NCI-H2196 treated with DMSO at 0.1 percent for 48 hours (cell line): ENCODE results near the gene KCNQ4.

Source experiments
- DNase-seq: peaks from one replicate; lab custom pipeline; 2025; ENCODE audit not compliant: unreplicated experiment; lab: John Stamatoyannopoulos, UW

KCNQ4 gene

GRCh38 chr1:40794974-40795715 is 11.6 kb downstream of the KCNQ4 start:
- DNase-seq, result no peak

DNA sequence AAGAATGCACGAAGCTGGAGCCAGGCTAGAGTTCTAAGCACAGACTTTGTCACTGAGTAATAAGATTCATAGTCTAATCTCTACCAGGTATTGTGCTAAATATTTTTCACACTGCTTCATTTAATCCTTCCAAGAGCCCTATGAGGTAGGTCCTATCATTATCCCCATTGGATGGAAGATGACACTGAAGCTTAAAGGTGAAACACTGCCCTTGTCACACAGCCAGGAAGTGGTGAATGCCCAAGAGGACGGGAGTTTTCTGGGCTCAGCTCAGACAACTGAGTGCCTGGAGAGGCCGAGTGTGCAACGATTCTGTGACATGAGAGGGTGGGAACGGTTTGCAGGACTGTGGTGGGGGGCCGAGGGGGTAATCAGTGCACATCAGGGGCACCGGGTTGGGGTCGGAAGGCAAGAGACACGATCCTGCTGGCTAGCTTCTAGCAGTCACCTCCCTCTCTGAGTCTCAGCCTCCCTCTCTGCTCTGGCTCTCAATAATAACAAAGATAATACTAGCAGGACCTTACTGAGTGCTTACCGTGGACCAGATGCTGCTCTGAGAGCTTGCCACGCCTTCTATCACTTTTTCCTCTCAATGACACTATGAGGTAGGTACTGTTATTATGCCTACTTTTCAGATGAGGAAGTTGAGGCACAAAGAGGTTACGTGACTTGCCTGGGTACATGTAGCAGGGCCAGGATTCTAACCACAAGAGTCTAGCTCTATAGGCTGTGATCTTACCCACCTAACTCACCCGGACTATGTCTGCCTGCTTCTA is 12.4 kb downstream of the KCNQ4 start:
- DNase-seq, result no peak

GRCh38 chr1:40796939-40797667 is 13.5 kb downstream of the KCNQ4 start:
- DNase-seq, result no peak

DNA sequence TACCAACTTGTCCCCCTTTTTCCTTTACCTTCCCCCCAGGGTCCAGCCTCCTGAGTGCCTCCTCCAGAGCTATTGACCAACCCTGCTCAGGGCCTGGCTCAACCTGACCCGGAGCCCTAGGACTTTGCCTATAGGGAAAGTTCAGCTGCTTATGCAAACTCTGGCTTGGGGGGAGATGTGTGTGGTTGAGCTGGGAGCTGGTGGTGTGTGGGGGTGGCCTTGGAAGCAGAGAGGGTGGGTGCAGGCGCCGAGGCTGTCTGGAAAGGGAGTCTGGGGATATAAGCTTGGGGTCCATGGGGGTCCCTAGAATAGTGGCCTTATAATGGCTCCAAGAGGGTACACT is 14.1 kb downstream of the KCNQ4 start:
- no peak for DNase-seq

DNA sequence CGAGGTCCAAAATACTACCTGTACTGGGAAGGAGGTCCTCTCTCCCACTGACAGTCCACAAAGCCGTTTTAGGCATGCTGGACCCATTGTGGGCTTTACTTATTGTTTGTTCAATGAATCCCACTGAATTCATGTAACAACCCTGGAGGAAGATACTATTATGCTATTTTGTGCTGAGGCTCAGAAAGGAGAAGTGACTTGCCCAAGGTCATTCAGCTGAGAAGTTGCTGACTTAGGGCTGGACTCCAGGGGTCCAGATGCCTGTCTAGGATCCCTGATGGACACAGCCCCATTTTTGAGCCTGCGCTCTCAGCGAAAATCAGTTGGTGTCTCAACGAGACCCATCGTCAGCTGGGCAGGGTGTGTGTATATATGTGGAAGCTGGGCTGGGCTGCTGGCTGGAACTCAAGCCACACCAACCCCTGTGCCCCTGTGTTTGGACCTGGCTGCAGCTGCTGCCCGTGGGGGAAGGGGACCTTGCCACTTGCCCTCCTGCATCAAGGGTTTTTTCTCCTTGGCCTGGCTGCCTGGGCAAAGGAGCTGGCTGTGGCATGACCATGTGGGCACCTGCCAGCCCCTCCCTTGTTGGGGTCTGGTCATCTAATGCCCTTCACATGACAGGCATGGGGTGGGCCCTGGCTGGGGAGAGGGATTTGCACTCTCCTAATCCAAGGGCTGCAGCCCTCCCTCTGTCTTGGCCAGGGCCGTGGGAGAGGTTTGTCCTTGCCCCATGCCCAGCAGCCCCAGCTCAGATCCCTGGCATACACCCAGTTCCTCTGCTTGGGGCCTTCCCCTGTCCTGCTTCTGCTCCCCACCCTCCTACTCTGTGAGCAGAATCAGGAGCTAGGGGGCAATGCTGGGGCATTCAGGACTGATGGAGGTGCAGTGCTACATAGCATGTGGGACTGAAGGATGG is 15.0 kb downstream of the KCNQ4 start:
- no peak for DNase-seq

DNA sequence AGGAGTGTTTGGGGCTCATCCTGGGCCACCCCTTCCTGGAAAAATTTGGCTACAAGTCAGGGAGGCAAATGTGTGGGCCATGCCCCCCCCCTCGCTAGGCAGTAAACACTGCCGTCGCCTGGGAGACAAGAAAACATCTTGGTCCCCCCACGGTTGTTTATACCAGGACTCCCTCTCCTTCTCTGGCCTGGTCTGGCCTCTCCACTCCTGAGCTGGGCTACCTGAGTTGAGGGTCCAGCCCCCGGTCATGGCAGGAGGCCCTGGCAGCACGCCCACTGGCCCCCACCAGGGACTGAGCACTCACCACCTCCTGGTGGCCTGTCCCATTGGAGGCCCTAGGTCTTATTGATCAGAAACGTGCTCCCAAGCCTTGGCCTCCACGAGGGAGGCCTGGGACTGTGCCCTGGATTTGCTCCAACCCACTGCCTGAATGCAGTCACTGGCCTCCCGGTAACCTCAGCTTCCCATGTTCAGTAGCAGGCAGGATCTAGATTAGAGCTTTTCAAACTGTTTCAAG is 15.8 kb downstream of the KCNQ4 start:
- DNase-seq, result no peak

DNA sequence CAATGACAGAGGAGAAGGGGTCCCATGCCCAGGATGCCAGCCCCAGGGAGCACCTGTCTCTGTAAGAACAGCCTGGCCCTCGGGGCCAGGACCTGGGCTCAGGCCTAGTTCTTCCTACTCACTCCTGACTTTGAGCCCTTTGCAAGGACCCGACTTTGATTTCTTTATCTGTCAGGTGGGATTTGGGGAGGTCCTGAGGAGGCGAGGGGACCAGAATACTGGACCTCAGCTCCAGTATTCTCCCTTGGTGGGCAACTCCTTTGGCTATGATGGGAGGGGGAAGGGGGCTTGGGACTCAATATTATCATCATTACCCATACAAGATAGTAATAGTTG is 18.1 kb downstream of the KCNQ4 start:
- DNase-seq, result no peak

DNA sequence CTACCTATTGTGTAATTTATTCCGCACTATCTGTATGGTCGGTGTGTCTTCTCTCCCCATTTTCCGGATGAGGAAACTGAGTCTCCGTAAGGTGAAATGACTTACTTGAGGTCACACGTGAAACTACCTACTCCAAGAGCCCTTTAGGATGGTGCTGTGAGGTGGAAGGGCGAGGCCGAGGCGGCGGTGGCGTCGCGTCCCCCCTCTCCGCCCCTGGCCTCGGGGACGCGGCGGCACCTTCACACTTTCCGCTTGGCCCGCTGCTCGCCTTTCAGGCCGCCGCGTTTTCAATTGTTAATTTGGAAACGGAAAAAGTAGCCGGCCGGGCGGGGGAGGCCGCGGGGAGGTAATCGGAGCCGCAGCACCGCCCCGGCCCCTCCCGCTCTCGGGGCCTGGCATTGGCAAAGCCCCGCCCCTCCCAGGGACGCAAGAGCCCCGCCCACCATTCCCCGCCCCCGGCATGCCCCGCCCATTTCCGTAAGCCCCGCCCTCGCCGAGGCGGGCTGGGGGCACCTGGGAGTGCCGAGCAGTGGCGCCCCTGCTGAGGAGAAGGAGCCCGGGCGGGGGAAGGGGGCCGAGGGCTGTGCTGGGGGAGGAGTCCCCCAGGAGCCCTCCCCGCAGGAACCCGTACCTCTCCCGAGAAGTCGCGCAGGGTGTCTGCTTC is 18.6 kb downstream of the KCNQ4 start:
- DNase-seq, result peak; percentile 27

- DNase-seq, result no peak
These were observed 19.1 kb downstream of the KCNQ4 start for GRCh38 chr1:40802742-40803113.

GRCh38 chr1:40803447-40803846 is 19.9 kb downstream of the KCNQ4 start:
- DNase-seq, result no peak

DNA sequence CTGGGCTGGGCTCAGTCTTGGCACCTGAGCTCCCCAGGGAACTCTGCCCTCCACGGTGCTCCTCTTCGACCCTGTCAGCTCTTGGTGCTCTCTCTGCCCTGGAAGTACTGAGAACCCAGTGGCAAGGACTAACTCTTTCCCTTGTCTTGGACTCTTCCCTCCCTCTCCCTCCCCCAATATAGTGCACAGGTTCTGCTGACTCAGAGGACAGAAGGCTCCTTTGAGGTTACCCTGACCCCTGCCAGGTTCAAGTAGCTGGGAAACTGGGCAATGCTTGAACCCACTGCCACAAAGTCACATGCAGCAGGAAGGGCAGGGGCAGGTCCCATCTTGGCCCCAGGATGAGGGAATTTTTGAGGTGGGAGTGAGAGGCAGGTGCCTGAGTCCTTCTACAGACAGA is 20.3 kb downstream of the KCNQ4 start:
- DNase-seq, result no peak

- DNase-seq, result no peak
These were observed 22.7 kb downstream of the KCNQ4 start for GRCh38 chr1:40806240-40806639.

GRCh38 chr1:40806731-40807695 is 23.4 kb downstream of the KCNQ4 start:
- no peak for DNase-seq

DNA sequence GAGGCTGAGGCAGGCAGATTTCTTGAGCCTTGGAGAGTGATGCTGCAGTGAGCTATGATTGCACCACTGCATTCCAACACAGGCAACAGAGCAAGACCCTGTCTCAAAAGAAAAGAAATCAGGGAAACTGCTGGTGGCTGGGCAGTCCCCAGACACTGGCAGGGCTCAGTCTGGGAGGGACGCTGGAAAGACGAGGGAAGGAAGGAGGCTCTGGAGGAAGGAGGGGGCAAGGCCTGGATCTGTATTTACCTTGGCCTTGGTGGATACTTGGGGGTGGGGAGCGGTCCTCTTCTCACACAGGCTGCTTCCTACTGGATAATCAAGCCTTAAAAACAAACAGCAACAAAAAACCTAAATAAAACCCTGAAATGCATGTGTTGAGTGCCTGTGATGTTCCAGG is 24.4 kb downstream of the KCNQ4 start:
- DNase-seq, result no peak

GRCh38 chr1:40808444-40808843 is 24.9 kb downstream of the KCNQ4 start:
- DNase-seq, result no peak

DNA sequence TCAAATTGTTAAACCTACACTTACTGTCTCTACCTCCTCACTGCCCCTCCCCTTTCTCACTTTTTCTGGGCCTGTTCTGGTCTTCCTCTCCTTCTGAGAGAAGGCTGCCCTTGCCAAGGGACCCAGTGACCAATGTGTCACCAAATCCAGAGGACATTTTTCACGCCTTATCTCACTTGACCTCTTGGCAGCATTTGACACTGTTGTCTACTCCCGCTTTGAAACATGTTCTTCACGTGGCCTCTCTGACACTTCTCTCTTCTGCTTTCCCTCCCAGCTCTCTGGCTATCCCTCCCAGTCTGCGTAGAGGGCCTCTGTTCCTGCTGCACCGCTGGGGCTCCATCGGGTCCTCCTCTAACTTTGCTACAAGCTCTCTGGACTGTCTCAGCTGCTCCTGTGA is 25.3 kb downstream of the KCNQ4 start:
- no peak for DNase-seq

DNA sequence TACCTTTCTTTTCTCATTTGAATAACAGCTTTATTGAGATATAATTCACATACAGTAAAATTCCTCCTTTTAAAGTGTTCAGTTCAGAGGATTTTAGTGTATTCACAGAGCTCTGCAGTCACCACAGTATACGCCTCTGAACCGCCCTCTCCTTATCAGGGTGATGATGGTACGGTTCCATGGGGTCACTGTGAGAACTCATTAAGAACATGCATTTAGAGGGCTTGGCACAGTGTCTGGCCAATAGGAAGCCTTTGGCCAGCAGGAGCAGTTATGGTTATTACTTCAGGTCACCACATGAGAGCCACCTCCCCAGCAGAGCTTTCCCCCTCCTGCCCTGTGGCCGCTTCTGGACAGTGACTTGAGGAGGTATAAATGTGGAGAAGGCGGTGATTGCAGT is 27.3 kb downstream of the KCNQ4 start:
- DNase-seq, result no peak

DNA sequence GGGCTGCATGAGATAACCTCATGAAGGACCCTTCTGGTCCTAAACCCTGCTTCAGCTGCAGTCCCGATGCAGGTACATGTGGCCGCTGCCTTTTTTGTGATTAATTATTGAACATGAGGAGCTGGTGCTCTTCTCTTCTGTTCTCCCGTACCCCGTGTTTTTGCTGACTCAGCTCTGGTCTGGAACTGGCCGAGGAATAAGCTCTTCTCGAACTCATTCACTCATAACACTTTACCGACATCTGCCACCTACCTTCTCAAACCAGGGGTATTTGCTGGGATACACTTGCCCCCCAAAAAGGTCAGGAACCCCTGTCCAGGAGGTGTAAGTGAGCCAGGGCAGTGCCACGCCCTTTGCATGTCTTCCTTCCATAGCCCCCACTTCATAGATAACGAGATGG is 31.8 kb downstream of the KCNQ4 start:
- no peak for DNase-seq

GRCh38 chr1:40817791-40818263 is 34.2 kb downstream of the KCNQ4 start:
- no peak for DNase-seq
